ENCODE data around the gene CDK12. TPM values are rescaled to one million over a fixed set of nuclear protein-coding genes. Genes with fewer than 3 reads are reported as not detected.

The CDK12 gene
- total and polyA plus RNA-seq, 10 of the 15 experiments (the other 5 are each of a cell fraction or from before 2014, with no cell fraction given) = 3.2 to 55.1 (median 31.9) TPM

- TF ChIP-seq CHD2 (IDR thresholded peaks at IDR 0.05; ENCODE audit: borderline replicate concordance, low read depth, low read length) (no peak), MXI1 (IDR thresholded peaks at IDR 0.05; ENCODE audit: low read depth, low read length) (peak; percentile 27; the same call in 1 of the 2 replicates), DPF2 (IDR thresholded peaks at IDR 0.05) (peak; percentile 46; the same call in 1 of the 2 replicates), NR2C2 (IDR thresholded peaks at IDR 0.05; ENCODE audit: borderline replicate concordance, control insufficient read depth, insufficient read length, low read depth) (no peak)
These were observed 112.4 kb downstream of the CDK12 start (continued) for GRCh38 chr17:39573447-39574298.

GRCh38 chr17:39576187-39576586 lies 114.9 kb downstream of the CDK12 start:
- ChIA-PET RAD21 (ENCODE audit: unreplicated experiment) (interaction anchor here (0.6 kb wide), 1 partner anchor 215 kb away, joined by 3 read pairs; no protein-coding TSS in a partner anchor), SMC1A (ENCODE audit: uncharacterized antibody, unreplicated experiment) (no interaction called here), CTCF (interaction anchor here (1.2 to 1.4 kb wide), 4 partner anchors 28 to 45 kb away, joined by 4 to 7 read pairs (median 5); no protein-coding TSS in a partner anchor), POLR2A (no interaction called here)
- Histone ChIP-seq H3K27me3 (replicated peaks in 1 of 2; ENCODE audit: control insufficient read depth in 2 of 2, insufficient read depth in 2 of 2, low read length in 1 of 2) (peaks cover 0 to 4% of the 10 kb centered on the region in 2 experiments; a peak in 2 of 4 replicates), H3K36me3 (ENCODE audit: control insufficient read depth in 2 of 2, insufficient read depth in 2 of 2, low read length in 1 of 2) (no peaks in the 10 kb centered on the region), H3K79me2 (ENCODE audit: control insufficient read depth, insufficient read depth, low read length) (no peaks in the 10 kb centered on the region), H3K4me1 (ENCODE audit: control insufficient read depth, insufficient read depth, low read length) (no peaks in the 10 kb centered on the region), H3K27ac (ENCODE audit: control insufficient read depth, insufficient read depth) (no peak overlapping the region), H4K20me1 (ENCODE audit: control insufficient read depth, insufficient read depth) (no peaks in the 10 kb centered on the region), H3K9ac (ENCODE audit: control insufficient read depth, insufficient read depth, low read length) (no peak overlapping the region), H3K4me2 (ENCODE audit: control insufficient read depth, insufficient read depth) (no peak overlapping the region), H3K4me3 (no peak overlapping the region), H2AFZ (ENCODE audit: control insufficient read depth, low read depth, low read length) (no peak overlapping the region), H3K9me3 (replicated peaks; ENCODE audit: control insufficient read depth, insufficient read depth, low read length) (no peaks in the 10 kb centered on the region)
- FAIRE-seq = no peak
- DNase-seq (ENCODE audit: low read depth, low spot score) = no peak
- BruUV-seq (replicated peaks) = no TSS peak
- WGBS (ENCODE audit: insufficient coverage, insufficient replicate concordance, low lambda C conversion rate, missing lambda C conversion rate) = 5% methylated on average over 7 of the region's 7 CpGs
- intact Hi-C loops (cut with micrococcal nuclease; ENCODE audit: unreplicated experiment) (no loop called here), in situ Hi-C loops (cut with MboI) (no loop called here)
- TF ChIP-seq JUNB (IDR thresholded peaks at IDR 0.05) = no peak
- TF ChIP-seq CTCF (IDR thresholded peaks at IDR 0.05 in 2 of 3, conservative IDR thresholded peaks at IDR 0.05 in 1 of 3; ENCODE audit: control insufficient read depth in 2 of 3, extremely low read depth in 1 of 3, insufficient read depth in 1 of 3, low read depth in 3 of 3, low read length in 3 of 3) = peak; percentile 24 to 63 (median 50)
- no peak for TF ChIP-seq PAX5 (IDR thresholded peaks at IDR 0.05; ENCODE audit: borderline replicate concordance, low read depth, low read length)
- ATAC-seq = peak; percentile 57; the same call in 2 of the 3 replicates

Measured in GM12878 (cell line).